IMR-90 (cell line): ENCODE data around the gene IGF1R. TPM values are rescaled to one million over a fixed set of nuclear protein-coding genes. Genes with fewer than 3 reads are reported as not detected.

Experiments used
- ATAC-seq: fragments of 200-7000 bp; cut with Tn5 transposase; 2 replicates; pipeline ENCODE4 v1.9.1; 2020; ENCODE audit warnings: low read depth, mild to moderate bottlenecking, moderate library complexity
- BruUV-seq: library from RNA; stranded (reverse); fragments of 400-500 nt; replicated peaks from 2 replicates; lab custom pipeline; 2021; lab: Mats Ljungman, UMichigan
- CTCF ChIA-PET: fragments of 300-600 bp; formaldehyde crosslinking; extraction: SDS; loops from one replicate; lab custom pipeline; 2021; ENCODE audit warnings: antibody characterized with exemption; lab: Yijun Ruan, JAX
- POLR2A ChIA-PET: fragments of 300-600 bp; sonication (Branson Sonifier 250); formaldehyde crosslinking; loops from one replicate; lab custom pipeline; 2022; ENCODE audit warnings: antibody characterized with exemption; ENCODE audit not compliant: unreplicated experiment; lab: Charles Lee
- DNase-seq: peaks from one replicate; pipeline ENCODE4 v3.0.0; 2013
- H2AFZ ChIP-seq: replicated peaks from 2 replicates; pipeline ENCODE3; 2013; ENCODE audit warnings: low read length, mild to moderate bottlenecking; ENCODE audit not compliant: poor library complexity
- H2AK5ac ChIP-seq: 2 replicates; pipeline ENCODE4 v1.6.1; 2013; ENCODE audit warnings: low read depth, low read length, inconsistent platforms
- H2AK9ac ChIP-seq: replicated peaks from 2 replicates; pipeline ENCODE3; 2013; ENCODE audit warnings: mild to moderate bottlenecking, low read depth, low read length, moderate library complexity; ENCODE audit not compliant: poor library complexity
- H2BK120ac ChIP-seq: 2 replicates; pipeline ENCODE4 v1.6.1; 2013; ENCODE audit warnings: low read depth, low read length, inconsistent platforms
- H2BK15ac ChIP-seq: 3 replicates; pipeline ENCODE4 v1.6.1; 2013; ENCODE audit warnings: low read depth, low read length, inconsistent platforms
- H2BK20ac ChIP-seq: 2 replicates; pipeline ENCODE4 v1.6.1; 2013; ENCODE audit warnings: low read depth, mild to moderate bottlenecking, inconsistent platforms, low read length, moderate library complexity
- H2BK5ac ChIP-seq: 2 replicates; pipeline ENCODE4 v1.6.1; 2013; ENCODE audit warnings: mild to moderate bottlenecking, low read depth, low read length, inconsistent platforms; ENCODE audit not compliant: poor library complexity, severe bottlenecking
- H3K14ac ChIP-seq: replicated peaks from 2 replicates; pipeline ENCODE4 v1.6.1; 2013; ENCODE audit warnings: low read depth, low read length, inconsistent platforms
- H3K18ac ChIP-seq: 2 replicates; pipeline ENCODE4 v1.6.1; 2013; ENCODE audit warnings: low read depth, low read length, control low read depth
- H3K23ac ChIP-seq: 2 replicates; pipeline ENCODE4 v1.6.1; 2013; ENCODE audit warnings: low read depth, low read length, inconsistent platforms
- H3K27ac ChIP-seq: 2 replicates; pipeline ENCODE4 v1.5.1; 2013; ENCODE audit warnings: mild to moderate bottlenecking, control low read depth, low read length; ENCODE audit not compliant: insufficient read depth
- H3K27me3 ChIP-seq: 2 replicates; pipeline ENCODE4 v1.6.1; 2013; ENCODE audit warnings: low read length; ENCODE audit not compliant: control insufficient read depth, insufficient read depth
- H3K36me3 ChIP-seq: 2 replicates; pipeline ENCODE4 v1.6.1; 2013; ENCODE audit warnings: low read length, mixed read lengths; ENCODE audit not compliant: control insufficient read depth, insufficient read depth
- H3K4ac ChIP-seq: 2 replicates; pipeline ENCODE4 v1.6.1; 2013; ENCODE audit warnings: low read depth, low read length, inconsistent platforms
- H3K4me1 ChIP-seq: 2 replicates; pipeline ENCODE4 v1.6.1; 2013; ENCODE audit warnings: low read length, mixed read lengths; ENCODE audit not compliant: control insufficient read depth, insufficient read depth
- H3K4me2 ChIP-seq: 2 replicates; pipeline ENCODE4 v1.6.1; 2013; ENCODE audit warnings: low read depth, mild to moderate bottlenecking, control low read depth, low read length, moderate library complexity
- H3K4me3 ChIP-seq: 2 replicates; pipeline ENCODE4 v1.5.1; 2013; ENCODE audit warnings: low read depth, mild to moderate bottlenecking, control low read depth, low read length, moderate library complexity; ENCODE audit not compliant: insufficient read depth
- H3K56ac ChIP-seq: 2 replicates; pipeline ENCODE4 v1.6.1; 2013; ENCODE audit warnings: low read length, inconsistent platforms; ENCODE audit not compliant: insufficient read depth; ENCODE audit errors: extremely low read depth
- H3K79me1 ChIP-seq, 2 experiments: 2 replicates each; pipeline ENCODE4 v1.6.1; 2013; ENCODE audit warnings: low read length in 2 of 2, inconsistent platforms in 1 of 2, low read depth in 1 of 2
- H3K9ac ChIP-seq: 2 replicates; pipeline ENCODE4 v1.6.1; 2013; ENCODE audit warnings: low read depth, low read length, control low read depth
- H3K9me1 ChIP-seq: 2 replicates; pipeline ENCODE4 v1.6.1; 2013; ENCODE audit warnings: low read length, inconsistent platforms; ENCODE audit not compliant: insufficient read depth
- H3K9me3 ChIP-seq: 2 replicates; pipeline ENCODE4 v1.6.1; 2013; ENCODE audit warnings: low read length; ENCODE audit not compliant: control insufficient read depth, insufficient read depth
- H4K20me1 ChIP-seq: 2 replicates; pipeline ENCODE4 v1.6.1; 2013; ENCODE audit warnings: low read length, inconsistent platforms; ENCODE audit not compliant: insufficient read depth
- H4K5ac ChIP-seq: 2 replicates; pipeline ENCODE4 v1.6.1; 2013; ENCODE audit warnings: mild to moderate bottlenecking, low read depth, low read length, control low read depth
- H4K8ac ChIP-seq, 2 experiments: 2 replicates each; pipeline ENCODE4 v1.6.1; 2013; ENCODE audit warnings: low read depth in 2 of 2, low read length in 2 of 2, control low read depth in 1 of 2, inconsistent platforms in 1 of 2
- H4K91ac ChIP-seq: 2 replicates; pipeline ENCODE4 v1.6.1; 2013; ENCODE audit warnings: low read depth, low read length, inconsistent platforms; ENCODE audit not compliant: insufficient read depth
- FOS ChIP-seq: fragments of 150-350 bp; IDR thresholded peaks from 2 replicates; pipeline ENCODE4 v1.6.1; 2016; ENCODE audit warnings: low read depth, low read length
- MAFK ChIP-seq: IDR thresholded peaks from 2 replicates; pipeline ENCODE4 v1.6.1; 2012; ENCODE audit warnings: low read depth, low read length, improper control_type of control experiment
- POLR2A ChIP-seq: IDR thresholded peaks from 2 replicates; pipeline ENCODE4 v1.6.1; 2012; ENCODE audit warnings: mild to moderate bottlenecking, low read depth, low read length
- RCOR1 ChIP-seq: IDR thresholded peaks from 2 replicates; pipeline ENCODE4 v1.6.1; 2012; ENCODE audit warnings: mild to moderate bottlenecking, low read length, improper control_type of control experiment; ENCODE audit not compliant: insufficient replicate concordance
- WGBS, 2 experiments: methylation state at CpG; one replicate each; pipeline versions ENCODE4 v1.1.5 to v1.1.7; 2013; ENCODE audit warnings: missing lambda C conversion rate in 2 of 2; ENCODE audit not compliant: insufficient read length in 1 of 2; ENCODE audit errors: extremely low coverage in 2 of 2; 5-methylcytosine and 5-hydroxymethylcytosine counted together
- dilution Hi-C: fragments of 300-500 bp; cut with HindIII; formaldehyde crosslinking; loops from one replicate; pipeline ENCODE4 v1.14.3; 2018; ENCODE audit warnings: low sequenced_read_pairs; ENCODE audit not compliant: unreplicated experiment
- in situ Hi-C: fragments of 300-500 bp; cut with MboI; formaldehyde crosslinking; loops from 3 replicates; pipeline ENCODE4 v1.14.3; 2019; ENCODE audit warnings: low sequenced_read_pairs, inconsistent platforms, mixed read lengths
- intact Hi-C: fragments of 100-400 bp; cut with micrococcal nuclease; formaldehyde crosslinking; loops from 2 replicates; pipeline ENCODE4 v1.10.0; 2022
- polyA plus RNA-seq, 3 experiments: library from polyadenylated mRNA; depleted of rRNA; stranded (reverse); fragments of >200 nt; gene quantifications; 2 replicates each; pipeline ENCODE4 v1.2.3, GENCODE V29; 2012; ENCODE audit warnings: low replicate concordance in 1 of 3
- total RNA-seq: library from RNA; depleted of rRNA; stranded (reverse); fragments of >200 nt; gene quantifications from 2 replicates; pipeline ENCODE4 v1.2.3, GENCODE V29; 2012
- TF ChIP-seq, protein P1 (sequence below): fragments of 150-350 bp; IDR thresholded peaks from 2 replicates; pipeline ENCODE4 v1.6.1; 2016; ENCODE audit warnings: low read depth, mild to moderate bottlenecking, low read length, moderate library complexity, borderline replicate concordance
- TF ChIP-seq, protein P2 (sequence below): conservative IDR thresholded peaks from 2 replicates; pipeline ENCODE4 v1.5.1; 2012; ENCODE audit warnings: mild to moderate bottlenecking, low read depth, low read length, improper control_type of control experiment

IGF1R gene
- total and polyA plus RNA-seq, 2 of the 4 experiments (the other 2 are of a cell fraction) = 24.0 to 24.9 TPM

- intact Hi-C loops (no loop called here), in situ Hi-C loops (no loop called here), dilution Hi-C loops (no loop called here)
- DNase-seq (no peak), ATAC-seq (no peak)
- Histone ChIP-seq H3K9me1 (no peaks in the 10 kb centered on the region), H3K79me1 (no peaks in the 10 kb centered on the region), H2BK15ac (no peak overlapping the region), H4K91ac (no peak overlapping the region), H4K5ac (no peak overlapping the region), H3K14ac (no peak overlapping the region), H2BK120ac (no peak overlapping the region), H2AK9ac (no peak overlapping the region), H3K4ac (no peak overlapping the region), H3K27ac (no peak overlapping the region), H3K56ac (no peak overlapping the region), H3K9me3 (no peaks in the 10 kb centered on the region), H3K23ac (no peak overlapping the region), H4K8ac (no peak overlapping the region), H2BK20ac (no peak overlapping the region), H3K4me1 (peaks cover 5% of the 10 kb centered on the region), H2AK5ac (no peak overlapping the region), H3K36me3 (no peaks in the 10 kb centered on the region), H3K4me2 (no peak overlapping the region), H2AFZ (no peak overlapping the region), H3K9ac (no peak overlapping the region), H4K20me1 (no peaks in the 10 kb centered on the region), H3K27me3 (no peaks in the 10 kb centered on the region), H3K4me3 (no peak overlapping the region), H3K18ac (no peak overlapping the region), H2BK5ac (no peak overlapping the region)
- WGBS, 2 experiments = 86% methylated on average over 2 of the region's 8 CpGs; no CpG with 5 or more reads in 1 of the 2 experiments
- no peak for TF ChIP-seq RCOR1
- no peak for TF ChIP-seq MAFK
- TF ChIP-seq, protein P1, sequence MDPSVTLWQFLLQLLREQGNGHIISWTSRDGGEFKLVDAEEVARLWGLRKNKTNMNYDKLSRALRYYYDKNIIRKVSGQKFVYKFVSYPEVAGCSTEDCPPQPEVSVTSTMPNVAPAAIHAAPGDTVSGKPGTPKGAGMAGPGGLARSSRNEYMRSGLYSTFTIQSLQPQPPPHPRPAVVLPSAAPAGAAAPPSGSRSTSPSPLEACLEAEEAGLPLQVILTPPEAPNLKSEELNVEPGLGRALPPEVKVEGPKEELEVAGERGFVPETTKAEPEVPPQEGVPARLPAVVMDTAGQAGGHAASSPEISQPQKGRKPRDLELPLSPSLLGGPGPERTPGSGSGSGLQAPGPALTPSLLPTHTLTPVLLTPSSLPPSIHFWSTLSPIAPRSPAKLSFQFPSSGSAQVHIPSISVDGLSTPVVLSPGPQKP = no peak
- no peak for TF ChIP-seq FOS
- no peak for TF ChIP-seq POLR2A
- TF ChIP-seq, protein P2, sequence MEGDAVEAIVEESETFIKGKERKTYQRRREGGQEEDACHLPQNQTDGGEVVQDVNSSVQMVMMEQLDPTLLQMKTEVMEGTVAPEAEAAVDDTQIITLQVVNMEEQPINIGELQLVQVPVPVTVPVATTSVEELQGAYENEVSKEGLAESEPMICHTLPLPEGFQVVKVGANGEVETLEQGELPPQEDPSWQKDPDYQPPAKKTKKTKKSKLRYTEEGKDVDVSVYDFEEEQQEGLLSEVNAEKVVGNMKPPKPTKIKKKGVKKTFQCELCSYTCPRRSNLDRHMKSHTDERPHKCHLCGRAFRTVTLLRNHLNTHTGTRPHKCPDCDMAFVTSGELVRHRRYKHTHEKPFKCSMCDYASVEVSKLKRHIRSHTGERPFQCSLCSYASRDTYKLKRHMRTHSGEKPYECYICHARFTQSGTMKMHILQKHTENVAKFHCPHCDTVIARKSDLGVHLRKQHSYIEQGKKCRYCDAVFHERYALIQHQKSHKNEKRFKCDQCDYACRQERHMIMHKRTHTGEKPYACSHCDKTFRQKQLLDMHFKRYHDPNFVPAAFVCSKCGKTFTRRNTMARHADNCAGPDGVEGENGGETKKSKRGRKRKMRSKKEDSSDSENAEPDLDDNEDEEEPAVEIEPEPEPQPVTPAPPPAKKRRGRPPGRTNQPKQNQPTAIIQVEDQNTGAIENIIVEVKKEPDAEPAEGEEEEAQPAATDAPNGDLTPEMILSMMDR = no peak
- ChIA-PET CTCF (no interaction called here), POLR2A (interaction anchor here (0.6 kb wide), 1 partner anchor 151 kb away, joined by 6 read pairs; no protein-coding TSS in a partner anchor)
- BruUV-seq = no TSS peak
Measured at GRCh38 chr15:98970799-98971198, 322.5 kb downstream of the IGF1R start.
